GM21447 (cell line): ENCODE results near the gene RPL10A.

ENCODE experiments used
- ATAC-seq: cut with Tn5 transposase; IDR thresholded peaks from one replicate; pipeline ENCODE4 v1.9.1; 2021; ENCODE audit not compliant: unreplicated experiment

Gene RPL10A

DNA sequence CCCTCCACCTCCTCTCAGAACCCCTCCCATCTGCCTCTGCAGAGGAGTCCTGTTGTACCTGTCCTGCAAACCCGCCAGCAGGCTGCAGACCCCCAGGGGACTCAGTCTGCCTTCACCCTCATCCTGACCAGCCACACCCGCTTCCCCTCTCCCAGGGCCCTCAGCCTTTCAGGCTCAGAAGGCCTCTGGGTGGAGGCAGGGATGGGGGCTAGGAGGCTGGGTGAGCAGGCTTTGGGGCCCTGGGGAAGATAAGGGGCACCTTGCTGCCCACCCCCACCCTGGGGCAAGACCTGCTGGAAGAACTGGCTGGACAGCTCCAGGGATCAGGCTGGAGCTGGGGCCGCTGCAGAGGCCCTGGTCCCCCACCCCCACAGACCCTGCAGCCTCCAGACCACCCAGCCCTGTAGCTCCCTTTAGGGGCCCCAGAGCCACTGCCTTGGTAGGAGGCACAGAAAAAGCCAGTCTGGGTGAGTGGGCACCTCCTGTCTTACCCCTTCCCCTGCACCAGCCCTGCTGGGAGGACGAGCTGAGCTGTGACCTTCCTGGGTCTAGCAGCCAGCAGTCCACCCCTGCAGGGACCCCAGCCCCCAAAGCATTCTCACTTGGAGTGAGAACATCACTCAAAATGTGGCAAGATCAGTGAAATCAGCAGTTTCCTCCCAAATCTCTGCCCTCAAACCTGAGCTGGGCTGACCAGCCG lies 23.5 kb downstream of the RPL10A start:
- ATAC-seq, result no peak

DNA sequence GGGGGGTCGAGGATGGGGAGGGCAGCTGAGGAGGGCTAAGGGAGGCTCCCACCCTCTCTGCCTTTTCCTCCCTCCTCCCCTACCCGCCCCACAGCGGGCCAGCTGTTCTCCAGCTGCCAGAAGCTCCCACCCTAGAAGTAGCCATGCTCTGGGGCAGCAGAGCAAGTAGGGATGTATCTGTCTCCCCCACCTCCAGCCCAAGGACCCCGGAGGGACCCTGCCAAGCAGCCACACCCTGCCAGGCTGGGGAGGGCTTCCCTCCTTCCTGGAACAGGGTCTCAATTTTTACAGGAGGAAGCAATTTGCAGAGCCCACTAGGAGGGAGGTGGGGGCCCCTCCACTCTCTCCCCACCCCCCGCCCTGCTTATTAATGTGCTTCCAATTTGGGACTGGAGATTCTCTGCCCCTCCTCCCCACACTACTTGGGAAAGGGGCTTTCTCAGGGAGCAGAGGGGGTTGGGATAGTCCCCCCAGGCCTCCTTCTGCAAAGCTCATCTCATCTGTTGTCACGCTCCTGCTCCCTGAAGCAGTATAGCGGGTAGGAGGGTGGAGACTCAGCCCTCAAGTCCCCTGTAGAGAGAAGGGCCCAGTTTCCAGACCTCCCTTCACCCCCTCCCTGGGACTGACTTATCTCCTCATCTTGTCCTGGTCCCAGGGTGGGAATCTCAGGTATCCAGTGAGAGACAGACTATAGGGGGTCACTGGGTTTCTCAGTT lies 24.2 kb downstream of the RPL10A start:
- no peak for ATAC-seq

DNA sequence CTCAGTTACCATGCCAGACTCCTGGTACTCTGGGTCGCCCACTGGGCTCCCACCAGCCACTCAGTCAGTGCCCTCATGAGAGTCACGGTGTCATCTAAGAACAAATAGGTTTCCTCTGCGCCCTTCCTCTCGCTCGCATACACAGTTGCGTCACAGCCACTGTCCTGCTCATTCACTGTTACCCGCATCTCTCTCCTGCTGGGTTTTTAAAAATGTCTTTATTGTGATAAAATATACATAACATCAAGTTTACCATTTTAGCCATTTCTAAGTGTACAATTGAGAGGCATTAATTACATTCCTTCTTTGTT lies 24.7 kb downstream of the RPL10A start:
- no peak for ATAC-seq

DNA sequence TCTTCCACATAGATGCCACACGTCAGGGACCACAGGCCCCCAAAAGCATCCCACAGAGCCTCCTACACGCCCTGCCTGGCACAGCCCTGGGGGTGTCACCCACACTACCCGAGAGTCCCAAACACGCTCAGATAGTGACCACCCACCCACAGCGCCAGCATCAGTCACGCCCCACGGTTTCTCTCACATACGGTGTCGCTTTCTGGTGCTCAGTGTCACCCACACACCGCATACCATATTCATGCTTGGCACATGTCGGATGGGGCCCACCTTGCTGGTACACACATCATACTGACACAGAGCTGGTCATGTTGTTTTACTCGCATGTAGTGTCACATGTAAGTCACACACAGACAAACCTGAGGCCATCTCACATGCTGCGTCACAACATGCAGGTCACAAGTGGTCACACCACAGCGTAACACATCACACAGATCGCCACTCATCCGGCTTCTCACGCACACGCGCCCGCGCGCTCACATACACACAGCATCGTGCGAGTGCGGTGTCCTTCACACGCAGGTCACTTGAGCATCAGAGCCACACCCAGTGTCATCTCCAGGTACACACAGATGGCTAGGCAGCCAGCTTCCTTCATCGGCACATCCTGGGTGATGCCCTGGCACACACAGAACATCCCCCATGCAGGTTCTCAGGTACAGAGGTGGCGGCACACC lies 25.2 kb downstream of the RPL10A start:
- ATAC-seq, result no peak

DNA sequence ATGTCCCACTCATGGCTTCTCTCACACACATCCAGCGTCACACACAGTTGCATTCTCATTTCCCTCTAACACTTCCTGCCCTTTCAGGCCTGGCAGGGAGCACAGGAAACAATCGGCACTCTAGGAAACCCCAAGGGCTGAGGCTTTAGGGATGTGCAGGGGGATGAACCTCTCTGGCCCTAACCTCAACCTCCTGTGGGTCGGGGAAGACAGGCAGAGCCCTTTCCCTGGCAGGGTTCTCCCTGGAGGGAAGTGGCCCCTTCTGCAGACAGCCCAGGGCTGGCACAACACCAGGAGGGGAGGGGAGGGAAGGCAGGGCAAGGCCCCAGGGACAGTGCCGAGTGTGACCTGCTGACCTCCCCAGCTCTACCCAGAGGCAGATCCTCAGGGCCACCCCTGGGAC lies 26.0 kb downstream of the RPL10A start:
- ATAC-seq, result no peak

DNA sequence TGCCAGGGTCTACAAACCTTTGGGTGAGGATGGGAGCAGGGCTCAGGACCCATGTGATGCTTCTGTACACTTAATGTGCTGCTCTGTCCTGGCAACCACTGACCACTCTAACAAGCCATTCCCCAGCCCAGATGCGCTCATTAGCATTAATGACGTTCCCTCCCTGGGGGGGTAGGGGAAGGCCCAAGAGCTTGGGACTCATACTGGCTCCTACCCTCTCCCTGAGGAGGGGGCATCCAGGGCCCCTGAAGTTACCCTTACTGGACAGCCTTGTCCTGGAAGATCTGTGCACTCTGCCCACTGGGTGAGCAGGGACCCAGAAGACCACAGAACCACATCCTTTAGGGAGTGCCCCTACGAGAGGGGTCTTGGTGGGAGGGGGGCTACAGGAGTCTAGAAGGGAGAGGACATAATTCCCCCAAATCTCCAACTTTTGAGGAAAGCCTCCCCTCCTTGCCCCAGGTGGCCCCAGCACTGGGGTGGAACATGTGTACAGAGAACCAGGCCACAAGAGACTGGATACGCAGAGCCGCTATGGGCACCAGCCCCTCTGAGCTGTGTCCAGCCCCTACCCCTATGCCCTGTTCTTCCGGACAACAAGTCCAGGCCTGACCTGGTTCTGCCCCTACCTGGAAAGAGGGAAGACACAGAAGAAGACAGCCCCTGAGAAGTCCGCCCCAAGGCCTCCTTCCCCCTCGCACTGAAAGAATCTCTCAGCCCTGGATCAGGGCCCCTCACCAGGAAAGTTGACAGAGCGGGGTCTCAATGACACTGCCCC lies 27.2 kb downstream of the RPL10A start:
- no peak for ATAC-seq

DNA sequence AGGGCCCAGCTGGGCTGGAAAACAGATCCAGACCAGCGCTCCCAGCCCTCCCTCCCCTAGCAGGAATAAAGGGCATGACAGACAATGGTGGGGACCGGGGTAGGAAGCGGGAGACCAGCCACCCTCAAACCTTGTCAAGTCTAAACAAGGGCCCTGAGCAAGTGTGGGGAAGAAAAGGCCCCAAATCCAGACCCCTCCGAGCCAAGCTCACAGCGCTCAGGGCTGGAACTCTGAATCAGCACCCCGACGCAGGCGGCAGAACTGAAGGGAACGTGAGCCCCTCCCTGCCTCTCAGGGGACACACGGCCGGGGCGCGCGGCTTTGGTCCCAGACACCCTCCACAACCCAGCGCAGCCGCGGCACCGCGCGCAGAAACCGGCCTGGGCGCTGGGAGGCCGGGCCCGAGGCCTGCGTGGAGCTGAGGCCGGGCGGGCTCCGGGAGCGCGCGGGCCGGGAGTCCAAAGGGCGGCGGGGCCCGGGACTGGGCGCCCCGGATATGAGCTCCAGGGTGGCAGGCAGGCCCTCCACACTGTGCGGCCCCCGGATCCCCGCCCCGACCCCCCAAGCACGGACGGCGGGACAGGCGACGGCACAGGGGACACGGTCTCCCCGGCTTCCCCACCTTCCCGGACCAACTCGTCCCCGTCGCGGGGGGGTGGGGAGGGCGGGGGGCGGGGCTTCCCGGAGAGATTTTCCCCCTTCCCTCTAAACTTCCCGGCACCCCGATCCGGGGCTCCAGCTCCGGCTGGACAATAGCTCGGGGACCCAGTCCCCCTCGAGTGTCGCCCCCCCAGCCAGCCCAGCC lies 28.0 kb downstream of the RPL10A start:
- ATAC-seq, result no peak

DNA sequence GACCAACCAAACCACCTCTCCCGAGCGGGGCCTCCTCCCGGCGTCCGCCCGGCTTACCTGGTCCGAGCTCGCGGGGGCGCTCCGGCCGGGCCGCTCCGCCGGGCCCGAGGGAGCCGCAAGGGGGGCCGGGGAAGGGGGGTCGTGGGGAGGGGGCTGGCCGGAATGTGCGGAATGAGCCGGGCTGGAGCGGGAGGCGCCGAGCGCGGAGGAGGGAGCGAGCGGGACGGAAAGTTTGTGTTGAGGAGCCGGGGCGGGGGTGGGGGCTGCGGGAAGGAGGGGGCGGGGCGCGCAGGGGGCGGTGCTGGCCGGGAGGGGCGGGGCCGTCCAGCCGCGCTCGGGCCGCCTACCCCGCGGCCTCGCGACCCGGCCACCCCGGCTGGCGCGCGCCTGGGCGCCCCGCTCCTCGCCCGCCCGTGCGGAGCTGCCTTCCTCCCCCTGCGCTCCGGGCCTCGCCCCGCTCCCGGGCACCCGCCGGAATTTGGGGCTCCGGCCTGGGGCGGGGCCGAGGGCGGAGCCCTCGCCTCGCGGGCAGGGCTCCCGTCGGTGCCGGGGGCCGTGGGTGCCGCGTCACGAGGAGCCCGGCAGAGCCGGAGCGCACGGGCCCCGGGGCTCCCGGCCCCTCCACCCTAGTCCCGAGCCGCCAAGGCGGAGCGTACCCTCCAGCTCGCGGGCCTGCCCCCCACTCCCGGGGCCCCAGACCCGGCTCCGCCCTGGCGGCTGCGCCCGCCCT lies 28.8 kb downstream of the RPL10A start, which contains the start of gene TEAD3:
Gene TEAD3, minus strand, starts transcription at position 239 of the 730 bp plus-strand sequence.
- no peak for ATAC-seq

DNA sequence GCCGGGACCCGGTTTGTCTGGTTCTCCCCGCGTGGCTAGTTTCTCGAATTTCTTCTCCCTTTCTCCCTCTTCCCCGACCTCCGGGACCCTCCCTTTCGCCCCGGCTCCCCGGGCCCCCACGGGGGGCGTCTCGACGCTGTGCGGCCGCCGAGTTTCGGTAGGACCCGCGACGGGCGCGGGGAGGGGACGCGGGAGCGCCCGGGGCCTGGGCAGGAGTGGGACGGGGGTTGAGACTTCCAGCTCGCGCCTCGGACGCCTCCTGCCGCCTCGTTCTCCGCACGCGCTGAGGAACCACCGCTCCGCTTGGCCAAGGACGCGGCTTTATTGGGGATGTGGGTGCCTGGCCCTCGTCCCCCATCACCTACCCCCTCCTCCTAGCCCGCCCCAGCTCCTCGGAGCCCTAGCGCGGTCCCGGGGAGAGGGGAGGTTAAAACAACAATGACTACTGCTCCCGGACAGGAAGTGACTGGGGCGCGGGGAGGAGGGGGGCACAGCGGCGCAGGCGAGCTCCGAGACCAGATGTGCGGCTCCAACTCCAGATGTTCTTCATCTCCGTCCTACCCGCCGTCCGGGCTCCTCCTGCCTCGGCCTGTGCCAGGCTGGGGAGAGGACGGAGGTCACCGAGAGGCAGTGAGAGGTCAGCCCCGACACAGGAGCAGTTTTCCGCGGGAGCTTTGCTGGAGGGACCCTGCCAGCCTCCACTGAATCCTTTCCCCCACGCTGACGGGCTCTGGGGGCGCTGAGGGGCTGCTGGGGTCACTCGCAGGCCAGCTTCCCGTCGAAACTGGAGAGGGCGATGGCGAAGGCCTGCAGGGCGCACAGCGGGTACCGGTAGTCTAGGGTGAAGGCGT lies 29.6 kb downstream of the RPL10A start:
- ATAC-seq, result no peak

DNA sequence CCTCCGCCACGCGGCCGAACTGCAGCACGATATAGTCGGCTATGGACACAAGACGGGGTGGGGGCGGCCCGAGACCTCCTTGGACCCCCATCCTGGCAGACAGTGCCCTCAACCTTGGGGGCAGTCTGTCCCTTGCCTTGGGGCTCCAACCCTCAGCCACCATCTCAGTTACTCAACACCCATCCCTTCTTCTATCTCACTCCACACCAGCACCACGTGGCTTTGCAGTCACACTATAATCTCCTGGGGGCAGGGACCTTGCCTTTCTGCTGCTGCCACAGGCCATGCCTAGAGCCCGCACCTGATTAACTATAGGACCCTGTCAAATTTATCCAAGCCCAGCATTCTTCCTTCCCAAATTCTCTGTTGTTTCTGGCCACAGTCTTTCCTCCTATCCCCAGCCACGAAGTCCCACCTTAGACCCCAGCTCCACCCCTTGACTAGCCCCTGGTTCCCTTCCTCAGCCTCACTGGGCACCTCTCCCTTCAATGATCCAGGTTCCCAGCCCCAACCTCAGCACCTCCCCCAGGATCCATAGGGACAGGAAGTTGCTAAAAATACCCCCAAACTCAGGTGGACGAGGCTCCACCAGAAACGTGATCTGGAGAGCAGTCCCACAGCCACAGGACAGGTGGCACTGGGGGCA lies 30.3 kb downstream of the RPL10A start:
- ATAC-seq, result no peak

DNA sequence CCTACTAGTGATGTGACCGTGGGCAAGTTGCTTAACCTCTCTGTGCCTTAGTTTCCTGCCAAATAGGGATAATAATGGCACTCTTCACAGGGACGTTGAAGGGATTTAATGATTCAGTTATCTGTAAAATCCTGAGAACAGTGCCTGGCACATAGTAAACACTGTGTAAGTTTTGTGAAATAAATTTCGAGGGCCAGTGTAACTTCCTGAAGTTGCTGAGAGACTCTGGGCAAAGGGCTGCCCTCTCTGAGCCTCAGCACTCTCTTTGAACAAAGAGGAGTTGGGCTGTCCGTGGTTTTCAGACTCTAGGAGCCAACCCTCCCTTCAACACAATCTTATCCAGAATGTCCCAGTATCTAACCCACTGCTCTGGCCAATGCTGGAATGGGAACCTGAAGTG lies 31.2 kb downstream of the RPL10A start:
- ATAC-seq, result no peak

DNA sequence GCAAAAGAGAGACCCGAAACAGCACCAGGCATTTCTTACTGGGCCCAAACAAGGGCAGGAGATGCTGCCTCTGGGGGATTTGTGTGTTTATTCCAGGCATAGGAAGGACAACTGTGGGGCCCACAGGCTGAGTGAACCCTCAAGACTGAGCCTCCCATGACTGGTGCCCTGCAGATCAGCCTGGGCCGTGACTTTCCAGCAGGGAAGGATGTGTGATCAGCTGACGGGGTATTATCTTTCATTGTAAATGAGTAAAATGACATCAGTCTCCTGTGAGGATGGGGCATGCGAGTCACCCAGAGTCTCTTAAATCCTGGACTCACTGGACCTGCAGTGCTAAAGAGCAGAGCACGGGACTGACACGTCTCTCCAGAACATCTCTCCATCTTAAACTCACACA lies 32.6 kb downstream of the RPL10A start:
- ATAC-seq, result no peak

DNA sequence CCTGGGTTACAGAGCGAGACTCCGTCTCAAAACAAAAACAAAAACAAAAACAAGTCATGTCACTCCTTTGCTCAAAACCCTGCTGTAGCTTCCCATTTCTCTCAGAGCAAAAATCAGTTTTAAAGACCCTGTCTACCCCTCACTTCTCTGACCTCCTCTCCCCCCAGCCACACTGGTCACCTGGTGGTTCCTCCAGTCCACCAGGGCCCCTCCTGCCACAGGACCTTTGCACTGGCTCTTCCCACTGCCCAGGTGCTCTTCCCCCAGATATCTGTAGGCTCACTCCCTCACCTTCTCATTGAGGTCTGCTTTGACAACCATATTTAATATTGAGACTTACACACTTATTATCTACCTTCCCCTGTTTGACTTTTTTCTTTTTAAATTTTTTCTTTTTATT lies 33.6 kb downstream of the RPL10A start:
- ATAC-seq, result no peak

DNA sequence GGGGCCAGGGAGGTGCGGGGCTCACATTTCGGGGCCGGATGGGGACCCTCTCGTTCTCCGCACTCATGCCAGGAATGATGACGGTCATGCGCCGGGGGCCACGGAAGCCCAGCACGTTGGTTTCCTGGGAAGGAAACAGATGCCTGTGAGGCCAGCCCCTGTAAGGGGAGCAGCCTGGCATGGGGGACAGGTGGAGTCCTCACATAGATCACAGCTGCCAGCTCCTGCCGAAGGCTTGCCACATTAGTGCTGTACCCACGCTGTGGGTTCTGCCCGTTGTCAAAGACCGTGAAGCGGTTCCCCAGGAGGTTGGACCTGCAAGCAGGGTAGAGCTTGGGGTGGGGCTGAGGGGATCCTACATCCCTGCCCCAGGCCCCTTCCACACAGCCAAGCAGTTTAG lies 35.3 kb downstream of the RPL10A start:
- no peak for ATAC-seq

DNA sequence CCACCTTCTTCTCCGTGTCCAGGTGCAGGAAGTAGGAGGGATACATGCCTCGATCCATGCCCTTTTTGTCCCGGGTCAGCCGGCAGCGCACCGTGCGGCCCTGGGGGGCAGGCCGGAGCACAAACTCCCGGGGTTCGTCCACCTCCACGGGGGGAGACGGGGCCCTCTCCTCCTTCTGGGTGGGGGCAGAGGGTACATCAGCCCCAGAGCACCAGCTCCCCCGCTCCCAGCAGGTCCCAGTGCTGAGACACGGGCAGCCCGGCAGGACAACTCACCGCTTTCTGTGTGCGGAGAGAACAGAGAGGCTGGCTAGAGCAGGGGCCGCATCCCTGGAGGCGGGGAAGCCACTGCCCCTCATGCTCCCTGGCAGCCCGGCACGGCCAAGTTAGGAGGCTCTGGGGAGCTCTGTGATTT lies 37.8 kb downstream of the RPL10A start:
- no peak for ATAC-seq

DNA sequence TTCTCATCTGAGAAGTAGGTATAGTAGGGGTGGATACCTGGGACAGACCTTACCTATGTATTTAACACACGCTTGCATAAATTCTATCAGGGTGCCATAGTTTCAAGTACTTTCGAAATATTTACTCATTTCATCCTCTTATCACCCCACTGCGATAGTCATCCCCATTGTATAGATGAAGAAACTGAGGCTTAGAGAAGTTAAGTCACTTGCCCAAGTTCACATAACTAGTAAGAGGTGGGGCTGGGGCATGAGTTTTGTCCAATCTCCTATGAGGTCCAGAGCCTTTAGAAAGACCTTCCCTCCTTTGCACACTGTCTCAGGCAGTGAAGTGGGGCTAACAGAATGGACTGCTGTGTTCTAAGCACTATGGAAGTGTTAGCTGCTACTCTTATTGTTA lies 38.3 kb downstream of the RPL10A start:
- no peak for ATAC-seq

DNA sequence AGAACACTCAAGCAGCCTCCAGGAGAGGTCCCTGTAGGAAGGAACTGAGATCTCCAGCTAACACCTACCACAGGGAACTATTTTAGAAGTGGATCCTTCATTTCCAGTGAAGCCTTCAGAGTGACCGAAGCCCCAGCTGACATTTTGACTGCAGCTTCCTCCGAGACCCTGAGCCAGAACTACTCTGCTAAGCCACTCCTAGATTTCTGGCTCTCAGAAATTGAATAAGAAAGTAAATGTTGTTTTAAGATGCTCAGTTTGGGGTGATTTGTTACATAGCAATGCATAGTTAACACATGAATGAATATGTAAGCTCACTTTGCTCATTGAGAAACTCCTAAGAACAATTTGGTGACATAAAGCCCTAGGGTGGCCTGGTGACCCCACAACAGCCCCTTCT lies 39.0 kb downstream of the RPL10A start:
- ATAC-seq, result no peak

DNA sequence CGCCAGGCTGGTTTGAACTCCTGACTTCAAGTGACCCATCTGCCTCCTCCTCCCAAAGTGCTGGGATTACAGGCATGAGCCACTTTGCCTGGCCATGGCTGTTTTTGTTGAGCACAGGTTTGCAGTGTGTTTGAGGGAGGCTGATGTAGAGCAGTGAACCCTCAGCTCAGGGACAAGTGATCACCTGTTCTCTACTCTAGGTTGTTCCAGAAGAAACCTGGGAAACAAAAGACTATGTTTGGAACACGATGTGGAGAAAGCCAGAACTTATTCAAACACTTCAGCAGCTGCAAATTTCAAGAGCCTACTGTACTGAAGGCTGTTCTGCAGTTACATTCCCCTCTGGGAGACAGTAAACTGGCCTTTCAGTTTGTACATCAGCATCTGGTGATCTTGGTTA lies 39.8 kb downstream of the RPL10A start:
- ATAC-seq, result no peak

DNA sequence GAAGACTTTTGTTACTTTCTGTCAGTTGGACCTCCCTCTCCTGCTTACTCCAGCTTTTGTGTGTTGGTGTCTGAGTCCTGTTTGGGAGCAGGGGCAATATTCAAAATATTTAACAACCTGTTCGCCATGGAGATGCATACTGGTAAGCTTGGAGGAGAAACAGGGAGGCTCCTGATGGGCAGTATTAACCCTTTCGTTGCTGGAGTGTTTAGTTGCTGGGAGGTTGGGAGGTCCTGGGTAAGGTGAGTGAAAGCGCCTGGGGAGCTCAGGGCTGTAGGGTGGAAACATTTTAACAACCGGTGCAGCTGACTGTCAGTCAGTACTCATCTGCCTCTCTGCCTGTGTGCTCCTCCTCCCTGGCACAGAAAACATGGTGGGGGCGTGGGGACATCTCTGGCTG lies 40.3 kb downstream of the RPL10A start:
- ATAC-seq, result no peak
